Type B pancreatic cell (in vitro differentiated cells): ENCODE results near the gene RELL2. TPM values are rescaled to one million over a fixed set of nuclear protein-coding genes. Genes with fewer than 3 reads are reported as not detected.
A peak's percentile ranks its signal among the peaks of the same experiment; 100 is the strongest.

Experiments
- DNase-seq: peaks from one replicate; pipeline ENCODE4 v3.0.0; 2021; ENCODE audit warnings: mixed read lengths; ENCODE audit not compliant: unreplicated experiment; ENCODE audit errors: extremely low spot score
- H3K27ac Mint-ChIP-seq: 2 replicates; pipeline ENCODE4 v1.8.0; 2021; ENCODE audit warnings: mild to moderate bottlenecking, mixed read lengths
- H3K27me3 Mint-ChIP-seq: 2 replicates; pipeline ENCODE4 v1.8.0; 2021; ENCODE audit warnings: mixed read lengths
- H3K36me3 Mint-ChIP-seq: 2 replicates; pipeline ENCODE4 v1.8.0; 2021; ENCODE audit warnings: mixed read lengths
- H3K4me1 Mint-ChIP-seq: one replicate; pipeline ENCODE4 v1.8.0; 2021; ENCODE audit warnings: mixed read lengths; ENCODE audit not compliant: unreplicated experiment
- H3K4me3 Mint-ChIP-seq: 2 replicates; pipeline ENCODE4 v1.8.0; 2021; ENCODE audit warnings: mild to moderate bottlenecking, mixed read lengths
- H3K9me3 Mint-ChIP-seq: 2 replicates; pipeline ENCODE4 v1.8.0; 2021; ENCODE audit warnings: mixed read lengths
- CTCF ChIP-seq: fragments of 200-600 bp; sonication (generic); conservative IDR thresholded peaks from 2 replicates; pipeline ENCODE4 v1.5.0; 2021; ENCODE audit warnings: antibody characterized with exemption, mild to moderate bottlenecking
- total RNA-seq: library from RNA; stranded (reverse); gene quantifications from 2 replicates; pipeline ENCODE4 v1.2.1, GENCODE V29; 2021; ENCODE audit warnings: low replicate concordance

The RELL2 gene
- total RNA-seq, 1 donor from 2014 or later = 8.1 TPM

GRCh38 chr5:141672841-141673813, 36.3 kb downstream of the RELL2 start:
- Mint-ChIP-seq H3K9me3 (no peaks in the 10 kb centered on the region), H3K27ac (no peak overlapping the region), H3K27me3 (no peaks in the 10 kb centered on the region), H3K4me1 (peaks cover 6% of the 10 kb centered on the region), H3K4me3 (no peak overlapping the region), H3K36me3 (peaks cover 5% of the 10 kb centered on the region)
- TF ChIP-seq CTCF = no peak
- no peak for DNase-seq

GRCh38 chr5:141674747-141675146, 38.0 kb downstream of the RELL2 start:
- no peak for DNase-seq
- no peak for TF ChIP-seq CTCF
- Mint-ChIP-seq H3K36me3 (no peaks in the 10 kb centered on the region), H3K9me3 (no peaks in the 10 kb centered on the region), H3K4me3 (no peak overlapping the region), H3K27ac (no peak overlapping the region), H3K27me3 (no peaks in the 10 kb centered on the region), H3K4me1 (no peaks in the 10 kb centered on the region)

- DNase-seq = no peak
- no peaks in the 10 kb centered on the region for H3K36me3 Mint-ChIP-seq
- peaks cover 2% of the 10 kb centered on the region for H3K4me1 Mint-ChIP-seq
- no peak for TF ChIP-seq CTCF
- H3K9me3 Mint-ChIP-seq = no peaks in the 10 kb centered on the region
- H3K4me3 Mint-ChIP-seq = no peak overlapping the region
- H3K27me3 Mint-ChIP-seq = no peaks in the 10 kb centered on the region
- no peak overlapping the region for H3K27ac Mint-ChIP-seq
Measured at GRCh38 chr5:141675672-141676071, 38.9 kb downstream of the RELL2 start.

GRCh38 chr5:141677415-141677814, 40.6 kb downstream of the RELL2 start:
- Mint-ChIP-seq H3K9me3 (no peaks in the 10 kb centered on the region), H3K4me3 (no peak overlapping the region), H3K27ac (no peak overlapping the region), H3K27me3 (peaks cover 3% of the 10 kb centered on the region), H3K4me1 (peaks cover 15% of the 10 kb centered on the region), H3K36me3 (no peaks in the 10 kb centered on the region)
- no peak for DNase-seq
- TF ChIP-seq CTCF = peak; percentile 71

GRCh38 chr5:141680178-141680577, 43.4 kb downstream of the RELL2 start:
- Mint-ChIP-seq H3K36me3 (no peaks in the 10 kb centered on the region), H3K4me3 (no peak overlapping the region), H3K9me3 (no peaks in the 10 kb centered on the region), H3K4me1 (peaks cover 16% of the 10 kb centered on the region), H3K27me3 (peaks cover 3% of the 10 kb centered on the region), H3K27ac (no peak overlapping the region)
- DNase-seq = no peak
- no peak for TF ChIP-seq CTCF
